Kidney capillary endothelial cell (primary cell): ENCODE results near the gene PTPN6.

ENCODE experiments used
- DNase-seq: peaks from one replicate; pipeline ENCODE4 v3.0.0-alpha.2; 2018; ENCODE audit warnings: low spot score

PTPN6 gene

GRCh38 chr12:6970096-6970527 is 19.0 kb downstream of the PTPN6 start:
- DNase-seq: no peak

DNA sequence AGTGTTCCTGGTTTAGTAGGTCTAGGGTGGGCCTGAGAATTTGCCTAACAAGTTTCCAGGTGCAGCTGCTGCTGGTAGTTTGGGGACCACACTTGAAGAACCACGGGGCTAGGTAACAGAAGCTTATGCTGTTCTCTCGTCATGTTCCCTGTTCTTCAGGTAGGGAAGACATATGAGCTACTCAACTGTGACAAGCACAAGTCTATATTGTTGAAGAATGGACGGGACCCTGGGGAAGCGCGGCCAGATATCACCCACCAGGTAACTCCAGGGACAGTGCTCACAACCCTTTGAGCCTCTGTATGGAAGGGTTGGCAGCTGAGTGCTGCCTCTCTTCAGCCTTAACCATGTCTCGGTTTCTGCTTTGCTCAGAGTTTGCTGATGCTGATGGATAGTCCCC is 23.0 kb downstream of the PTPN6 start:
- DNase-seq: no peak

GRCh38 chr12:6975297-6976032 is 24.3 kb downstream of the PTPN6 start:
- DNase-seq: no peak

GRCh38 chr12:6977653-6978052 is 26.5 kb downstream of the PTPN6 start:
- no peak for DNase-seq

DNA sequence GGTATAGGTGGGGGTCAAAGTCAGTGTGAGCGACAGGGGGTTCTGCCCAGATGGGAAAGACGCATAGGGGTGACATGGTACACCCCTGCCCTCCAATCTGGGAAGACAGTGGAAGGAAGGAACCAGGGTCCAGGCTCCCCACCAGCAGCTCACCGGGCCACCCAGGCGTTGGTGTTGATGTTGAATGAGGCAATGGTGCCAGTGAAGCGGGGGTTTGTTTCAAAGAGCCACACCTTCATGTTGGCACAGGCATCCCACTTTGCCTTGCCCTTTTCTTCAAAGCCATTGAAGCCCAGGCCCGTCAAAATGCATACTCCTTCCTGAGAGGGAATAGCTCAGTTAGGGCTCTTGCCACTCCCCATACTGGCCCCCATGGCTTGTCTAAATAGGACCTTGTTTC is 27.0 kb downstream of the PTPN6 start:
- no peak for DNase-seq

GRCh38 chr12:6978611-6979011 is 27.5 kb downstream of the PTPN6 start:
- DNase-seq: no peak

GRCh38 chr12:6979021-6979420 is 27.9 kb downstream of the PTPN6 start:
- DNase-seq: no peak

- DNase-seq: no peak
Measured at GRCh38 chr12:6979453-6979852, 28.3 kb downstream of the PTPN6 start.

DNA sequence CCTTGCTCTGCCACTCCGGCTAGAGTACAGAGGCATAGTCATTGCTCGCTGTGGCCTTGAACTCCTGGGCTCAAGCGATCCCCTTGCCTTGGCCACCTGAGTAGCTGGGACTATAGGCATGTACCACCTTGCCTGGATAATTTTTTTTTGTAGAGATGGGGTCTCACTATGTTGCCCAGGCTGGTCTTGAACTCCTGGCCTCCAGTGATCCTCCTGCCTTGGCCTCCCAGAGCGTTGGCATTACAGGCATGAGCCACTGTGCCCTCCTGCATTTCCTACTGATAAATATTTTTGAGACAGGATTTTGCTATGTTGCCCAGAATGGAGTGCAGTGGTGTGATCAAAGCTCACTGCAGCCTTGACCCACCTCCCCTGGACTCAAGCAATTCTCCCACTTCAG is 28.9 kb downstream of the PTPN6 start:
- no peak for DNase-seq

DNA sequence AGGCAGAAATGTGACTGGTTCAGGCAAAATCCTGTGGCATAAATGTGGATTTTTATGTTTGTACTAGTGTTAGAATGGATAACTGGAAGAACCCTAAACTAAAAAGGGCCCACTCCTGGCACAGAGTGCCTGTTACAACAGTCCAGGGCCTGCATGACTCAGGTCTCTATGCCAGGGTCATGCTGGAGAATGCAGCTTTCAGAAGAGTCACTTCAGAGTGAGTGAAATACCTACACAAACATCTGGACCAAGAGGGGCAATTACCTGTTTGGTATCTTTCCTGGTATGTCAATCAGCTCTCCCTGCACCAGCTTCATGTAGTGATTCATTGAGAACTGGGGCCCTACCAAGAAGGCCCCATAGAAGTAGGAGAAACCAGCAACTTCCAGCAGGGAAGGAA is 29.6 kb downstream of the PTPN6 start:
- DNase-seq: no peak

- no peak for DNase-seq
Measured at GRCh38 chr12:6981152-6982052, 30.2 kb downstream of the PTPN6 start.

DNA sequence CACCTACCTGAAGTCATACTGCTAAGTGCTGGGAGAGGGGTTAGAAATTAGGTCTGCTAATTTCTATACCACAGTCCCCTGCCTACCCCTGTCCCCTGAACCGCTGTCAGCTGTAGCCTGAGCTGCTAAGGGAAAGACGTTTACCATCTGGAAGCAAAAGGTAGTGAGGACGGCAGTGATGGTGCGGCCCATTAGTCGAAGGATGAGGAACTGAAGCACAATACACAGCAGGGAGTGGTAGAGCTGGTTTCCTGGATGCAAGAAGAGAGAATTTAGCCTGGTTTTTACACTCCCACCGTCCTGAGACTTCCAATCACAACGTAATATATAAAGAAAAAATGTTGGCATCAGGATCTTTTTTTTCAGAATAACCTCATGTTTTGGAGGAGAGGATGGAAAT is 31.4 kb downstream of the PTPN6 start:
- no peak for DNase-seq

- no peak for DNase-seq
Measured at GRCh38 chr12:6987956-6988553, 36.9 kb downstream of the PTPN6 start.

- DNase-seq: no peak
Measured at GRCh38 chr12:6996040-6996441, 44.9 kb downstream of the PTPN6 start.

- DNase-seq: no peak
Measured at GRCh38 chr12:6998715-6999451, 47.7 kb downstream of the PTPN6 start.

- DNase-seq: no peak
Measured at GRCh38 chr12:7001921-7002591, 50.9 kb downstream of the PTPN6 start.

DNA sequence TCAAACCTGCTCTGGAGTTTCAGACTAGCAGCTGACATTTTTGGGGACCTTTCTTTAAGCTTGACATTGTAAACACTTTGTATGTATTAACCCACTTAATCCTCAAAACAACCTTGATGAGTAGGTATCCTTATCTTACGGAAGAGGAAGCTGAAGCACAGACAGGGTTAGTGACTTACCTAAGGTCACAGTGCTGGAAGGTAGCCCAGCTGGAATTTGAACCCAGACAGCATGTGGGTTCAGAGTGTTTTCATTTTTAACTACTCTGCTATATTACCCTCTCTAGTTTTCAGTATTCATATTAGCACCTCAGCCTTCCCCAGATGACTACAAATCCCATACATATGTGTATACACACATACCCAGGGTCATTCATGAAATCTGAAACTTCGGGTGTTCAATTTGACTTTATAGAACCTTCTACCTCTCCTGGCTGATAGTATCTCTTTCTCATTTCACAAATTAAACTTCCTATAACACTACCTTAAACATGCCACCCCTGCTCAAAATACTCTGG is 53.2 kb downstream of the PTPN6 start:
- DNase-seq: no peak

GRCh38 chr12:7004840-7005239 is 53.7 kb downstream of the PTPN6 start:
- DNase-seq: no peak

- DNase-seq: no peak
Measured at GRCh38 chr12:7005311-7005710, 54.2 kb downstream of the PTPN6 start.

GRCh38 chr12:7006639-7007038 is 55.5 kb downstream of the PTPN6 start:
- DNase-seq: no peak

GRCh38 chr12:7008864-7009263 is 57.7 kb downstream of the PTPN6 start:
- no peak for DNase-seq
